Iris pigment epithelial cell (primary cell): Measurements from ENCODE around the gene TSKS.

Experiments
- DNase-seq: peaks from one replicate; pipeline ENCODE4 v3.0.0-alpha.2; 2011; ENCODE audit warnings: low read depth

The TSKS gene, protein sequence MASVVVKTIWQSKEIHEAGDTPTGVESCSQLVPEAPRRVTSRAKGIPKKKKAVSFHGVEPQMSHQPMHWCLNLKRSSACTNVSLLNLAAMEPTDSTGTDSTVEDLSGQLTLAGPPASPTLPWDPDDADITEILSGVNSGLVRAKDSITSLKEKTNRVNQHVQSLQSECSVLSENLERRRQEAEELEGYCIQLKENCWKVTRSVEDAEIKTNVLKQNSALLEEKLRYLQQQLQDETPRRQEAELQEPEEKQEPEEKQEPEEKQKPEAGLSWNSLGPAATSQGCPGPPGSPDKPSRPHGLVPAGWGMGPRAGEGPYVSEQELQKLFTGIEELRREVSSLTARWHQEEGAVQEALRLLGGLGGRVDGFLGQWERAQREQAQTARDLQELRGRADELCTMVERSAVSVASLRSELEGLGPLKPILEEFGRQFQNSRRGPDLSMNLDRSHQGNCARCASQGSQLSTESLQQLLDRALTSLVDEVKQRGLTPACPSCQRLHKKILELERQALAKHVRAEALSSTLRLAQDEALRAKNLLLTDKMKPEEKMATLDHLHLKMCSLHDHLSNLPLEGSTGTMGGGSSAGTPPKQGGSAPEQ

DNA sequence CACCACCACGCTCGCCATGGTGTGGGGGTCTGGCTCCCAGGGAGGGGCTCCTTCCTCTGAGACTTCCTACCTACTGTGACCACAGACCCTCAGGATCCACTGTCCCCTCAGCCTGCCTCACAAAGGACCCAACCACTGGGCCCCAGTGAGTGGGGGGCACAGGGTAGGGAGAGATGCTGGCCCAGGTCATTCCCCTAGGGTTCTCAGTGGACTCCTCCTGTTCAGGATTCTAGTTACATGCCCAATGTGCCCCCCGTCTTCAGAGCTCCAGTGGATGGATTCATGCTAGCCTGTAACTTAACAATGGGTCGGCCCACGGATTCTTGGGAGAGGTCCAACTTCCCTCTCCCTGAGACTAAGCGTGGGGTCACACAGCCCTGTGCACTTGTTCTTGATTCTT lies at the start of gene TSKS:
TSS of gene TSKS (minus strand) at position 77 of the 400 bp plus-strand sequence. CDS start at position 18, 59 bp downstream.
- DNase-seq = no peak

DNA sequence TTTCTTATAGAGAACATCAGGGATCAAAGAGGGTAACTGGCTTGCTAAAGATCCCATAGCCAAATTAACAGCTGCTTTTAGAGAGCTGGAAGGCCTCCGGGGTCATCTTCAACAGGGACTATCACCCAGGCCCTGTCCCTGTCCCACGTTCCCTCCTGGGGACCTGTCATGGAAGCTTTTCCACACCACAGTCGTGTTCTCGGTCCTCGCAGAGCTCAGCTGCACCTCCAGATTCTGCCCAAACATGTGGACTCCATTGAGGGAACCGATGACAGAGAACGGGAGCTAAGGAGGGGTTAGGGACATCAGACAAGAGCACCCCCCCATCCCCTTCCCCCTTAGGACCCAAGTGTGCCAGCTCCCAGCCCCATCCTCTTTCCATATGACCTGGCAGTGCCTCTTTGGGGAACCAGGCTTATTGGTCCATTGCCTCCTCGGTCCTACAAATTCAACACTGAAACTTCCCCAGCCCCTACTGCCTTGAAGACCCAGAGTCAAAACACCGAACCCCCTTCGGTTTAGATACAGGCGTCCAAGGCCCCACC lies 49.4 kb upstream of the TSKS start:
- DNase-seq = no peak

DNA sequence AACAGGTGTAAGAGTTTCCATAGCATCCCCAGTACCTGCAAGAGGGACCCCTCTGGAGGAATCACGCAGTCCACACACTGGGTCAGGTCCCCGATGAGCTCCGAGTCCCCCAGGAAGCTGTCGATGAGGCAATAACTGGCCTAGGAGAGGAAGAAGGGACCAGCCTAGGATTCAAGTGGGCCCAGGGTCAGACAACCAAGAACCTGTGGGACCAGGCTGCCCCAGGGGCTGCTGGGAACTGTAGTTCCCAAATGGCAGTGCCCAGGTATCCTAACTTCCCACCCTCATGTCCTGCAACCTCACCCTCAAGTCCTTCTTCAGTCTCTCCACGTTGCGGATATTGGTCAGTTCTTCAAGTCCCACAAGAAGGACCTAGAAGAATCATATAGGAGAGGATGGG lies 48.2 kb upstream of the TSKS start:
- no peak for DNase-seq

DNA sequence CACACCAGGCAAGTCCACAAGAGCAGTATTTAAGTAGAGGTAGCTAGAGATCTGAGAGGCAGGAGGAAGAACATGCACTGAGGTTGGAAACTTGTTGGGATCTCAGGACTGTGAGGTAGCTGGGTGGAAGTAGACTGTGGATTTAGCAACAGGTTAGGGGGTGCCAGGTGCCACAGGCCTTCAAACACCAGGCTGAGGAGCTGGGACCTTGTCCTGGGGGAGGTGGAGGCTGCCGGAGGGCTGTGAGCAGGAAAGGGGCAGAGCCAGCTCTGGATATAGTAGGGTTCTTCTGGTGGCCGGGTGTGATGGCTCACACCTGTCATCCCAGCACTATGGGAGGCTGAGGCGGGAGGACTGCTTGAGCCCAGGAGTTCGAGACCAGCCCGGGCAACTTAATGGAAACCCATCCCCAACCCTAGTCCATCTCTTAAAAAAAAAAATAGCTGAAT lies 46.9 kb upstream of the TSKS start:
- DNase-seq = no peak

DNA sequence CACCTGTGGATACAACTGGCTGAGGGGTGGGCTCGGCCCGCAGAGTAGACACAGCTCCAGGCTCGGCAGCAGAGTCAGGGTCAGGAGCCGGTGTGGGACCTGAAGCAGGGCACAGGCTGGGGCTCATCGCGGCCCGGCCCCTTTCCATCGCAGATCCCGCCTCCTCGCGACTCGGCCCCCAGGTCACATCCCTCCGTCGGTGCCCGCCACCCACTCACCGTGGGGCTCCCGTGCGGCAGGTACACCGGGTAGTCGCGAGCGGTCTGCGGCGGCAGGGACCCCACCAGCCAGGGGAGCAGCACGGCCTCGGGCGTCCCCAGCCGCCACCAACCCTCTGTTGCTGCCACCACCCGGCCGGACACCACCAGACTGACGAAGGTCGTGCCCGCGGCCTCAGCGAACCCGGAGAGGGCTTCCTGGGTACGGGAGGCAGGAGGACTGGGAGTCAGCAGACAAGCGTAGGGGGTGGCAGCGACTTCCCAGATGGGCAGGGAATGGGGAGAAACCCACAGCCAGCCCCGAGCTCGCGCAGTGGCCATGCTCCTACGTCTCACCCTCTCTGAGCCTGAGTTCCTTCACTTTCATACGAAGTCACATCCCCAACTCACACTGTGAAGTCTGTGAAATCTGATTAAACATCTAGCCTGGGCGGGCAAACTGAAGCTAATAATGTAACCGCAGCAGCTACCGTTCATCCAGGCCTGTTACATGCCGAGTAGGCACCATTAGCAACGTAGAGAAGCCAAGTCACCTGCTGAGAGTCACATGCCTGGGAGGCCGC lies 46.2 kb upstream of the TSKS start:
- DNase-seq = peak; percentile 28

DNA sequence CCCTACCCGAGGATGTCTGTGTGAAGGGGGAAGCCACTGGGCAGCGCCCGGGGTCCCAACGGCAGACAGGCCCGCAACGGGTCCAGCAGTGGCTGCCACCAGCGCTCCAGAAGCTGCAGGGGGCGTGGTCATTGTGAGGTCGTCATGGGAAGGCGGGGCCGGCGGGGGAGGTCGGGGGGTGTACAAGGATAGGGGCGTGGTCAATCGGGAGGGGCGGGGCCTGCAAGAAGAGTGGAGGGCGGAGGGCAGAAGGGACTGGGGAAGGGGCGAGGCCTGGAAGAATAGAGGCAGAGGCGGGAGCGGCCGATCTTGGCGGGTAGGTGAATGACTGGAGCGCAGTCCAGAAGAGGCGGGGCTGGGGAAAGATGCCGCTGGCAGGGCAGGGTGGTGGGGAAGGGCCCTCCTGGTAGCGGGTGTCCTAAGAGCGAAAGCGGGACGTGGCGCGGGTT lies 45.6 kb upstream of the TSKS start:
- DNase-seq = peak; percentile 79

DNA sequence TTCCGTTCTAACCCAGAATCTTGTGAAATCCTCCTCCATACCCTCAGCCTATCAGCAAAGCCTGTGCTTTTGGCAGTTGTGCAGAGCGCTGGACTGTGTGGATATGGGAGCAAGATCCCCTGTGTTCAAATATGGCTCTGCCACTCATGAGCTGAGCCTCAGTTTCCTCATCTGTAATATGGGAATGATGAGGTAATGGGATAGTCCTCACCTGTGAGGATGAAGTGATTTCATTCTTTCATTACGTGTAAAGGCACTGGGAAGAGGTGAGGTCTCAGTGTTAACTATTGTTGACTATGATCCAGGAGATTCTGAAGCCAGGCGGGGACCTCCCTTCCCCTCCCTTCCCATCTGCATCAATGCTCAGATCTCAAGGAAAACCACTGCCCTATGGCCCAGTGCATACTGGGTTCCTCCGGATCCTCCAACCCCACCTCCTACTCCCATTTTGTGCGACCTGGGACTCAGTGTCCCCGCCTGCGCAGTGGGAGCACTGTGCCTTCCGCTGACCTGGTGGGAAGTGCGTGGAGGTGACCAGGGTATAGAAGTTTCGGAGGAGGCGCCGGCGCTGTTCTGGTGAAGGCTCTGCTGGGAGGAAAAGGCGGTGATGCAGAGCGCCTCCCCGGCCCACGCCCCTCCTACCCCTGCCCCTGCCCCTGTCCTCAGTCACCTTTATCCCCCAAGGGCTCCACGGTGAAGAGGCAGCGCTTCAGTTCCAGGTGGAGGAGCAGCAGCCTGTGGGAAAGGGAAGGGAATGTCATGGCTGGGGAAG lies 45.0 kb upstream of the TSKS start:
- DNase-seq = no peak

DNA sequence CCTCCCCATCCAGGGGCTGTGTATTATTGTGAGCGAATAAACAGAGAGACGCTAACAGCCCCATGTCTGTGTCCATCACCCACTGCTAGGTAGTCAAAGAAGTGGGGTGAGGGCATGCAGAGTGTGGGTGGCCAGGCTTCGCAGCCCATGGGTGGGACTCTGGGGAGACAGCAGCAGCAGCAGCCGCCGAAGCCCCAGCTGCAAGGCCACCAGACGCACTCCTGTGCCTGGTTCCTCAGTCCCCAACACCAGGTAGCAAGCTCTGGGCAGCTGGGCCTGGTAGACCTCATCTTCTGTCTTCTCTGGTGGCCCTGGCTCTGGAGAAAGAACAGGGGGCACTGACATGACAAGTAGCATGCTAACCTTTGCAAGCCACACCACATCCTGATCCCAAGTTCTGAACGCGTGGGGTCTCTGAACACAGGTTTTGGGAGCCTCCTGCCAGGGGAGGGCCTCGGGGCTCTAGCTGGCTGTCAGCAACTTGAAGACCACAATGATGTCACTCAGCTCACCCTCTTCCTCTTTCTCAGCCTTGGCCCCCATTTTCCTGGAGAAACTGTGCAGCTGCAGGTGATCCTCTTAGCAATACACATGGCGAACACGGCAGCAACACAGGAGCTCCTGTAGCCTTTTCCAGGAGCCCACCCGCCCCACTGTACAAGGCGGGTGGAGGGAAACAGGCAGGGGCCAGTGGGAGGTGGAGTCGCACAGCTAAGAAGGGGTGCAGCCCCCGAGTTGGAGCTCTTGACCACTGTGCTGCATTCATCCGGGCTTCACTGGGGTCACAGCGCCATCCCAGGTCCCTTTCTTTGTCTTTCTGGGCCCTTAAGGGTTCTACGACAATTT lies 44.2 kb upstream of the TSKS start:
- no peak for DNase-seq

DNA sequence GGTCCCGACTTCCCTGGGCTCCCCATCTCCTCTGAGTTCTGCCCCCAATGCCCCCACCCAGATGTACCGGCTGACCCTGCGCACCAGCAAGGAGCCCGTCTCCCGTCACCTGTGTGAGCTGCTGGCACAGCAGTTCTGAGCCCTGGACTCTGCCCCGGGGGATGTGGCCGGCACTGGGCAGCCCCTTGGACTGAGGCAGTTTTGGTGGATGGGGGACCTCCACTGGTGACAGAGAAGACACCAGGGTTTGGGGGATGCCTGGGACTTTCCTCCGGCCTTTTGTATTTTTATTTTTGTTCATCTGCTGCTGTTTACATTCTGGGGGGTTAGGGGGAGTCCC lies 43.5 kb upstream of the TSKS start:
- no peak for DNase-seq

DNA sequence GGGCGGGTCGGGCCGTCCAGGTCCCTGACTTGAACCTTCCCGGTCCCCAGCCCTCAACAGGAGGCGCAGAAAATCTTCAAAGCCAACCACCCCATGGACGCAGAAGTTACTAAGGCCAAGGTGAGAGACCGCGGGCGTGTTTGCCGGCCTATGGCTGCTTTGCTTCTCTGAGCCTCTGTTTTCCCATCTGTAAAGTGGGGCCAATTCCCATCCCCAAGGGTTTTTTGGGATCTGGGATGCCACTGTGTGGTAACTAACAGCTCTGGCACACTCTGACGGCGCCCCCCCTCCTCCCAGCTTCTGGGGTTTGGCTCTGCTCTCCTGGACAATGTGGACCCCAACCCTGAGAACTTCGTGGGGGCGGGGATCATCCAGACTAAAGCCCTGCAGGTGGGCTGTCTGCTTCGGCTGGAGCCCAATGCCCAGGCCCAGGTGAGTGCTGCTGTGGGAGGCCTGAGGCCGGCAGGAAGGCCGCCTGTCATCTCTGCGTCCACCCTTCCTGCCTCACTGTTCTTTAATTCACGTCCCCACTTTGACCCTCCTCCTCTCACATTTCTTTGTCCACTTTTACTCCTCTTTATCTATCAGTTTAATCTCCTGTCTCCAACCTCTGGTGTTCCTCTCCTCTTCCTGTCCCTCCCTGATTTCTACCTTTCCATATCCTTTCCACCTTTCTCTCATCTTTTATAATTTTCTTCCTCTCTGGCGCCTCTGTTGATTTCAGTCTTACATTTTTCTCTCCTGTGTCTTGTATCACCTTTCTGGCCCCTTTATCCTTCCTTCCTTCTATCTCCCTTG lies 42.9 kb upstream of the TSKS start:
- no peak for DNase-seq

DNA sequence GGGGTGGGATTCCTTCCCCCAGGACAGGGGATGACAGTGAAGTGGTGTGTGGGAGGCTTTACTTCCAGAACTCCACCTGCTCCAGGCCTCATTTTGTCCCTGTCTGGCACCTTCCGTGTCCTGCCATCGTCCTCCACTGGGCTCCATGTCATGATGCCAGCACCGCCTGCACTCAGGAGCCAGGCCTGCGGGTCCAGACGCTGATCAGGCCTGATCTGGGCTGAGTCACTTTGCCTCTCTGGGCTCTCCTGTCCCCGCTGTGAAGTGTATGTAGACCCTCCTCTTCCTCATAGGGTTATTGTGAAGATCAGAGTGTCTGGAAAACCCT lies 40.4 kb upstream of the TSKS start:
- no peak for DNase-seq

DNA sequence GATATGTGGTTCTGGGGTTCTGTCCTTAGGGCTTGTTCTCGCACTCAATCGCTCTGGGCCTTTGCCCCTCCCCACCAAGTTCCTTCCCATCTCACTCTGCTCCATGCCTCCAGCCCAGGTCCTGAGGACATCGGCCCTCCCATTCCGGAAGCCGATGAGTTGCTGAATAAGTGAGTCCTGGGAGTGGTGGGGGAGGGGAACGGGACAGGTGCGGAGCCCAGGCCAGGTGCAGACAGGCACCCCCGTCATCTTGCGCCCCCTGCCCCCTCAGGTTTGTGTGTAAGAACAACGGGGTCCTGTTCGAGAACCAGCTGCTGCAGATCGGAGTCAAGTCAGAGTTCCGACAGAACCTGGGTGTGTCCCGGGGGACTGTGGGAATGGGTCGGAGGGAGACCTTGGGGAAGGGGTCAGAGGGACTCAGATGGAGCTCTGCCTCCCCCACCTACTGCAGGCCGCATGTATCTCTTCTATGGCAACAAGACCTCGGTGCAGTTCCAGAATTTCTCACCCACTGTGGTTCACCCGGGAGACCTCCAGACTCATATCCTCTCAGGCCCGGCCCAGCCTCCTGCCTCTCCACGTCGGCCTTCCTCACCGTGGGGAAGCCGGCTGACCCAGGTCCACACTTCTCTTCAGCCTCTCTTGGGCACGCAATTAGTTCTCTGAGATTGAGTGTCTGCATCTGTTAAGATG lies 39.9 kb upstream of the TSKS start:
- no peak for DNase-seq

DNA sequence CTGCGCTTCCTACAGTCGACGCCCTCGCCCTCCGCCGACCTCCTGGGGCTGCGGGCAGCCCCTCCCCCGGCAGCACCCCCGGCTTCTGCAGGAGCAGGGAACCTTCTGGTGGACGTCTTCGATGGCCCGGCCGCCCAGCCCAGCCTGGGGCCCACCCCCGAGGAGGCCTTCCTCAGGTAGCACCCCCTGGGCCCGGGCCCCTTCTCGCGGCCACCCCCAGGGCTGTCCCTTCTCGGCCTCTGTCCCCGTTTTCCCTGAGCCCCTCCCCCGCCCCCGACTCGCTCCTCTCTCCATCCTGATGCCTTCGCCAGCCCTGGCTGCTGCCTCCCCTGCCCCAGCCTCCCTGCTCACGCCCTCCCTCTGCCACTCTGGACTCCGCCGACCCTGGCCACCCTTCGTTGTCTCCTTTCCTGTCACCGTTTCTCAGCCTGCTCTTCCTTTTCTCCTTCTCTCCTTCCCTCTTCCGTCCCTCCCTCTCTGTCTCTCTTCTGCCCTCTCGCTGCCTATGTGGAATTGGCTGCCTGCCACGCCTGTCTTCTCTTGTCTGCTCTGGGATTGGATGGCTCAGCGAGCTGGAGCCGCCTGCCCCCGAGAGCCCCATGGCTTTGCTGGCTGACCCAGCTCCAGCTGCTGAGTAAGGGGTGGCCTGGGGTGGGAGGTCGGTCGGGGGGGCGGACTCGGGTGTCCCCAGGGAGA lies 39.0 kb upstream of the TSKS start:
- peak; percentile 90 for DNase-seq

DNA sequence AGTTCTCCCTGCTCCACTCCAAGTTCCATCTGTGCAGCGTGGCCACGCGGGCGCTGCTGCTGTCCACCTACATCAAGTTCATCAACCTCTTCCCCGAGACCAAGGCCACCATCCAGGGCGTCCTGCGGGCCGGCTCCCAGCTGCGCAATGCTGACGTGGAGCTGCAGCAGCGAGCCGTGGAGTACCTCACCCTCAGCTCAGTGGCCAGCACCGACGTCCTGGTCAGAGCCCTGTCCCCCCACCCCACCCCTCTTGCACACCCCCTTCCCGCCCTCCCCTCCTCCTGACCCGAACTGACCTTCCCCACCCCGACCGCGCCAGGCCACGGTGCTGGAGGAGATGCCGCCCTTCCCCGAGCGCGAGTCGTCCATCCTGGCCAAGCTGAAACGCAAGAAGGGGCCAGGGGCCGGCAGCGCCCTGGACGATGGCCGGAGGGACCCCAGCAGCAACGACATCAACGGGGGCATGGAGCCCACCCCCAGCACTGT lies 38.3 kb upstream of the TSKS start:
- DNase-seq = no peak

DNA sequence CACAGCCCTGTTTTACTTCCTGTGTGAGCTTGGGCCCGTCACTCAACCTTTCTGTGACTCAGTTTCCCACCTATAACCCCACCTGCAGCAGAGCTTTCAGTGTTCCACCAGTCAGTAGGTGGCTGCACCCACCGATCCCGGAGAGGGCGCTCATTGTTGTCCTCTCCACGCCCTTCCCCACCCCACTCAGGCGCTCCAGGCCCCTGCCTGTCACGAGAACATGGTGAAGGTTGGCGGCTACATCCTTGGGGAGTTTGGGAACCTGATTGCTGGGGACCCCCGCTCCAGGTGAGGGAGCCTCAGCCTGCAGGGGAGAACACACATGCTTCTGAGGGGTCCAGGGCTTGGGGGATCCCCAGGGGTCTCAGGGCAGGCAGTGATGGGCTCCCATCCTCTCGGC lies 37.7 kb upstream of the TSKS start:
- no peak for DNase-seq

DNA sequence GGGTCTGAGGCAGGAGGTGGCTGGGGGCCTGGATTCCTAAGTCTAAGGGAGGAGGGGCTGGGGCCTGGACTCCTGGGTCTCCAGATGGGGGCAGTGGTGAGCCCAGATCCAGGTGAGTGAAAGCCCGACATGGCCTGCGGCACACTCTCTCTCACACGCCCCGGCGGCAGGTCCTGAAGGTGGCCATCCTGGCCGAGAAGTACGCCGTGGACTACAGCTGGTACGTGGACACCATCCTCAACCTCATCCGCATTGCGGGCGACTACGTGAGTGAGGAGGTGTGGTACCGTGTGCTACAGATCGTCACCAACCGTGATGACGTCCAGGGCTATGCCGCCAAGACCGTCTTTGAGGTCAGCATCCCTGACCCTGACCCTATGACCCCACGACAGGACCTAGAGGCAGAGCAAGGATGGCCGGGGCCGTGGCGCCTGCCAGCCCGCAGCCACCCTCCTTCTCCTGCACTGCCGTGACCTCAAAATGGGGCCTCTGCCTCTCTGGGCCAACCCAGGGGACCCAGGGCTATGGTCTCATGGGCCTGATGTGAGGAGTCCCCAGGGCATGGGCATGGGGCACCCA lies 36.8 kb upstream of the TSKS start:
- no peak for DNase-seq

DNA sequence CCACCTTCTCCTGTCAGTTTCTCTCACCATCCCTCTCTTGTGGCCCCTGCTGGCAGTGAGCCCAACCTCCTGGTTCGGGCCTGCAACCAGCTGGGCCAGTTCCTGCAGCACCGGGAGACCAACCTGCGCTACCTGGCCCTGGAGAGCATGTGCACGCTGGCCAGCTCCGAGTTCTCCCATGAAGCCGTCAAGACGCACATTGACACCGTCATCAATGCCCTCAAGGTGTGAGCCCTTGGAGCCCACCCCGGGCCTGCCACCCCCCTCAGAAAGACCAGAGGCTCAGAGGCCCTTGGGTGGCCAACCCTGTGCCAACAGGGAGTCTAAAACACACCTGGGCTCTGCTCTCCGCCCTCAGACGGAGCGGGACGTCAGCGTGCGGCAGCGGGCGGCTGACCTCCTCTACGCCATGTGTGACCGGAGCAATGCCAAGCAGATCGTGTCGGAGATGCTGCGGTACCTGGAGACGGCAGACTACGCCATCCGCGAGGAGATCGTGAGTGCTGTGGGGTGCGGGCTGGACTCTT lies 36.2 kb upstream of the TSKS start:
- no peak for DNase-seq

DNA sequence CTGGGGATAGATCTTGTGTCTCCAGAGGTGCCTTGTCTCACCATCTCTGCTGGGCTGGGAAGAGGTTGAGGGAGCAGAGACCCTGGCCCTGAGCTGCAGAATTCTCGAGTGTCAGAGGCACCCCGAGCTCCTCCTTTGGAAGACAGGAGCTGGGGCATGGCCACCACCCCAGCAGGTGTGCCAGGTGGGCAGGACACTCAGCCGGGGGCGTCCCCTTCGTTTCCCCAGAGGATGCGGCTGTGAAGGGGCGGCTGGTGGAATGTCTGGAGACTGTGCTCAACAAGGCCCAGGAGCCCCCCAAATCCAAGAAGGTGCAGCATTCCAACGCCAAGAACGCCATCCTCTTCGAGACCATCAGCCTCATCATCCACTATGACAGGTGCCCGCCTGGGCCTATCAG lies 35.5 kb upstream of the TSKS start:
- no peak for DNase-seq
